Activated CD8-positive, alpha-beta memory T cell treated with anti-CD3 and anti-CD28 coated beads, Interleukin-2, amount 50 U/mL, for 1 hour (primary cell): ENCODE results near the gene HMCN1.
"Not testable (repeated sequence)": the region's sequence is repeated elsewhere in the genome, so short reads cannot be mapped to it uniquely, and the experiment has no call there.

Experiments used
- DNase-seq: peaks from one replicate; pipeline ENCODE4 v3.0.0-alpha.2; 2020; ENCODE audit errors: extremely low read depth

The HMCN1 gene

GRCh38 chr1:185741551-185741950 is 7.4 kb downstream of the HMCN1 start:
- DNase-seq: no peak

- DNase-seq: no peak
Observed at GRCh38 chr1:185742403-185742802, 8.2 kb downstream of the HMCN1 start.

GRCh38 chr1:185745165-185745564 is 11.0 kb downstream of the HMCN1 start:
- DNase-seq: no peak

GRCh38 chr1:185759061-185759460 is 24.9 kb downstream of the HMCN1 start:
- DNase-seq: no peak

- DNase-seq: no peak
Observed at GRCh38 chr1:185761841-185762240, 27.6 kb downstream of the HMCN1 start.

- no peak for DNase-seq
Observed at GRCh38 chr1:185767508-185768120, 33.4 kb downstream of the HMCN1 start.

GRCh38 chr1:185768371-185768770 is 34.2 kb downstream of the HMCN1 start:
- no peak for DNase-seq

GRCh38 chr1:185769136-185769535 is 34.9 kb downstream of the HMCN1 start:
- DNase-seq: no peak

GRCh38 chr1:185774394-185774793 is 40.2 kb downstream of the HMCN1 start:
- DNase-seq: no peak

- DNase-seq: no peak
Observed at GRCh38 chr1:185775501-185775900, 41.3 kb downstream of the HMCN1 start.

GRCh38 chr1:185776522-185776921 is 42.3 kb downstream of the HMCN1 start:
- DNase-seq: no peak

GRCh38 chr1:185783860-185784259 is 49.7 kb downstream of the HMCN1 start:
- DNase-seq: not testable (repeated sequence)

GRCh38 chr1:185785586-185785985 is 51.4 kb downstream of the HMCN1 start:
- no peak for DNase-seq

- DNase-seq: no peak
Observed at GRCh38 chr1:185786524-185786923, 52.3 kb downstream of the HMCN1 start.

GRCh38 chr1:185787238-185787637 is 53.0 kb downstream of the HMCN1 start:
- DNase-seq: no peak

- no peak for DNase-seq
Observed at GRCh38 chr1:185788386-185788785, 54.2 kb downstream of the HMCN1 start.

GRCh38 chr1:185789501-185790193 is 55.5 kb downstream of the HMCN1 start:
- no peak for DNase-seq

- DNase-seq: no peak
Observed at GRCh38 chr1:185790194-185790735, 56.1 kb downstream of the HMCN1 start.

- DNase-seq: no peak
Observed at GRCh38 chr1:185792040-185792439, 57.8 kb downstream of the HMCN1 start.

GRCh38 chr1:185794495-185794894 is 60.3 kb downstream of the HMCN1 start:
- DNase-seq: not testable (repeated sequence)

GRCh38 chr1:185795181-185795580 is 61.0 kb downstream of the HMCN1 start:
- no peak for DNase-seq

- DNase-seq: no peak
Observed at GRCh38 chr1:185798505-185798904, 64.3 kb downstream of the HMCN1 start.

GRCh38 chr1:185803241-185803640 is 69.0 kb downstream of the HMCN1 start:
- DNase-seq: no peak
